ENCODE results near the gene SH3BP4.

DNA sequence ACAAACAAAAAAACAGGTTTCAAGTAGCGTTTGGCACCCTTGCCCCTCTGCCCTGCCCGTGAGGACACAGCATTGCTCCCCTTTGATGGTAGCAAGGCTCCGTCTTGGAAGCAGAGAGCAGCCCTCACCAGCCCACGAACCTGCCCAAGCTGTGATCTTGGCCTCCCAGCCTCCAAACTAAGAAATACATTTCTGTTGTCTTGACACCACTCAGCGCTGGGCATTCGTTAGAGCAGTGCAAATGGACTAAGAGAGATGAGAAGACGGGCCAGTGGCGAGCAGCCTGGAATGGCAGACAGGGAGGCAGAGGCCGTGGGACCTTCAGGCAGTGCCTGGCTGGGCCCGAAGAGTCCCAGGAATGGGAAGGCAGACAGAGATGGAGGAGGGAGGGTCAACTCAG, 109.8 kb downstream of the SH3BP4 start:
- TF ChIP-seq SREBF2 (IDR thresholded peaks at IDR 0.05), result no peak
- no peak for TF ChIP-seq EP300 (IDR thresholded peaks at IDR 0.05)
- TF ChIP-seq CTCF (IDR thresholded peaks at IDR 0.05), result no peak

All from A549 (cell line).